GM21360 (cell line): ENCODE measurements around the gene USF2.
"Not testable (repeated sequence)": the region's sequence is repeated elsewhere in the genome, so short reads cannot be mapped to it uniquely, and the experiment has no call there.

Experiments
- ATAC-seq: cut with Tn5 transposase; IDR thresholded peaks from one replicate; pipeline ENCODE4 v1.9.1; 2021; ENCODE audit warnings: mild to moderate bottlenecking, moderate library complexity; ENCODE audit not compliant: unreplicated experiment

Gene USF2

DNA sequence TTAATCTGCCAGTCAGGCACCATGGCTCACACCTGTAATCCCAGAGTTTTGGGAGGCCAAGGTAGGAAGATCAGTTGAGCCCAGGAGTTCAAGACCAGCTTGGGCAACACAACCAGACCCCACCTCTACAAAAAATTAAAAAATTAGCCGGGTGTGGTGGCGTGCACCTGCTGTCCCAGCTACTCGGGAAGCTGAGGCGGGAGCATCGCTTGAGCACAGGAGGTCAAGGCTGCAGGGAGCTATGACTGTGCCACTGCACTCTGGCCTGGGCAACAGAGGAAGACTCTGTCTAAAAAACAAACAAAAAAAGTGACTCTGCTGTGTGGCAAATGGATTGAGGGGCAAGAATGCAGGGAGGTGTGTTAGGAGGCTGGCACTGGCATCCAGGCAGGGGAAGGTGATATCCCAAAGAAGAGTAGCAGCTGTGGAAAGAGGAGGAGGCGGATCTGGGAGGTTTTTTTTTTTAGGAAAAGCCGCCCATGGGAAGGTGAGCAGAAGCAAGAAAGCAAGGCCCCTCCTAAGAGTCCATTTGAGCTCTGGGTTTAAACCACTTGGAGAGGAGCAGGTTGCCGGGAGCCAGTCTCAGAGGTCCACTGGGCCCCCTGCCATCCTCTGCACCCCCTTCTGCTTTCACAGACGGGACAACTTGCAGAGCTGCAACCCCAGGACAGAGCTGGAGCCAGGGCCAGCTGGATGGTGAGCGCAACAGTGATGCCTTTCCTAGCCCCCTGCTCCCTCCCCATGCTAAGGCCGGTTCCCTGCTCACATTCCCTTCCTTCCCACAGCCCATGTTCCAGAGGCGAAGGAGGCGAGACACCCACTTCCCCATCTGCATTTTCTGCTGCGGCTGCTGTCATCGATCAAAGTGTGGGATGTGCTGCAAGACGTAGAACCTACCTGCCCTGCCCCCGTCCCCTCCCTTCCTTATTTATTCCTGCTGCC lies 15.7 kb downstream of the USF2 start:
- ATAC-seq: no peak

DNA sequence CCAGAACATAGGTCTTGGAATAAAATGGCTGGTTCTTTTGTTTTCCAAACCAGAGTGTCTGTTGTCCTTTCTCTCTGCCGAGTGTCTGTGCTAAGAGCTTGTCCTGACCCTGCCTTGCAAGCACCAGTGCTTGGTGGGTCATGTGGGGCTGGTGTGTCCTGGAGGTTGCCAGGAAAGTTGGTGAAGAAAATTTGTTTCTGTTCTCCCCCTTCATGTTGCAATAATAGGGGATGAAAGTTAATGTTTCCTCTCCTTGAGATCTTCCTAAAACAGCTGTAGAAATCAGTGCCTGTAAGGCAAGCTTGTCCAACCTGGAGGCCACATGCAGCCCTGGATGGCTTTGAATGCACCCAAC lies 16.3 kb downstream of the USF2 start:
- no peak for ATAC-seq

GRCh38 chr19:35285465-35285864 lies 16.7 kb downstream of the USF2 start:
- ATAC-seq: not testable (repeated sequence)

GRCh38 chr19:35286101-35286500 lies 17.3 kb downstream of the USF2 start:
- not testable (repeated sequence) for ATAC-seq

- ATAC-seq: no peak
Measured at GRCh38 chr19:35287713-35288112, 19.0 kb downstream of the USF2 start.

- ATAC-seq: no peak
Measured at GRCh38 chr19:35288331-35288730, 19.6 kb downstream of the USF2 start.

DNA sequence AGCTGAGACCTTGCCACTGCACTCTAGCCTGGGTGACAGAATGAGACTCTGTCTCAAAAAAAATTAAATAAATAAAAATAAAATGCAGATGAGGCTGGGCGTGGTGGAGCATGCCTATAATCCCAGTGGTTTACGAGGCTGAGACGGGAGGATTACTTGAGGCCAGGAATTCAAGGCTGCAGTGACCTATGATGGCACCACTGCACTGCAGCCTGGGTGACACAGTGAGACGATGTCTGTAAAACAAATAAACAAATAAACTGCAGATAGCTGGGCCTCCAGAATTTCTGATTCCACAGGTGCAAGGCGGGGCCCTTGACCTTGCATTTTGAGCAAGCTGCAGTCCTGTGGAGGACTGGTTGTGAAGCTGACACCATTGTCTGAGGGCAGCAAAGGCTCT lies 20.1 kb downstream of the USF2 start:
- ATAC-seq: no peak

DNA sequence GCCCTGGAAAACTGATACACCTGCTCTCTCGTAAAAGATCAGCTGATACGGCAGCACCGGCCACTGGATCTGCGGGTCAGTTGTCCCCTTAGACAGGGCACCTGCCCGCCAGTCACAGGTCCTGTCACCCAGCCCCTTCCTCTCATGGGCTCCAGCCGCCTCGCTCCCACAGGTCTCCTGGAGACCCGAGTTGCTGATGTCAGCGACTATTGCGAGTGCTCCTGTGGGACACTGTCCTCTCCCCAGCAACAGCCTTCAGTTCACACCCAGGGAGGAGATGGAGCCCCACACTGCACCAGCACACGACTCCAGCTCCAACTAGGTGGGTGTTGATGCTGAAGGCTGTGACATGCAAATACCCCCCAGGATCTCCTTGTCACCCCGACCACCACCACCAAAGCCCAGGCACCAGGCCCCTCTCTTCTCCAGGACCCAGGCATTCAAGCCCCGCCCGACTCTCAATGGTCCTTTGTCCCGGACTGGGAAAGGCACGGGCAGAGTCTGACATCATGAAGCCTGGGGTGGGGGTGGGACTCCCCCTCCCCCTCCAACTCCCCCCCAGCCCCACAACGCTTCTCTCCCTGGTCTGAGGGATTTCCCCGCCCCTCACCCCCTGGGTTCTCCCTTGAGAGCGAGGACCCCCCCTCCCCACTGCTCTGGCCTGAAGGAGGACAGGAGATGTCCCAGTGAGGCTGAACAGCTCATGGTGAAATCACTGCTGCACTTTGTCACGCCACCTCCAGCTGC lies 21.8 kb downstream of the USF2 start:
- ATAC-seq: no peak

- ATAC-seq: no peak
Measured at GRCh38 chr19:35291259-35291658, 22.5 kb downstream of the USF2 start.

DNA sequence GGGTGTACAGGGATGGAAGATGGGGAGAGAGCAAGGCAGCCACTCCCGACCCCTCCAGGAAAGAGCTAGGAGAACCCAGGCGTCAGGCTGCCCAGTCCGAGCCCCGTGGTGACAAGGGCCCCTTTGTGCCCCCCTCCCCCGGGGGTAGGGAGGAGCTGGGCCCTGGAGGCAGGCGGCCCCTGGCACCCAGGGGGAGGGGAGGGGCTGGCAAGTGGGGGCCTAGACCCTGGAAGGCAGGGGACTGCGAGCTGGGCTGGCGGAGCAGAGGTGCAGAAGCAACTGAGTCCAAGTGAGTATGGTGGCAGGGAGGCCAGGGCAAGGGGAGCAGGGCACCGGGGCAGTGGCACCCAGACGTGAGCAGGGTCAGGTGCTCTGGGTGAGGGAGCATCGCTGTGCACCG lies 23.2 kb downstream of the USF2 start, which contains the start of gene MAG:
Gene MAG, plus strand, starts transcription at position 246 of the 400 bp plus-strand sequence. CDS start 3,248 bp downstream, outside the sequence.
- ATAC-seq: no peak

DNA sequence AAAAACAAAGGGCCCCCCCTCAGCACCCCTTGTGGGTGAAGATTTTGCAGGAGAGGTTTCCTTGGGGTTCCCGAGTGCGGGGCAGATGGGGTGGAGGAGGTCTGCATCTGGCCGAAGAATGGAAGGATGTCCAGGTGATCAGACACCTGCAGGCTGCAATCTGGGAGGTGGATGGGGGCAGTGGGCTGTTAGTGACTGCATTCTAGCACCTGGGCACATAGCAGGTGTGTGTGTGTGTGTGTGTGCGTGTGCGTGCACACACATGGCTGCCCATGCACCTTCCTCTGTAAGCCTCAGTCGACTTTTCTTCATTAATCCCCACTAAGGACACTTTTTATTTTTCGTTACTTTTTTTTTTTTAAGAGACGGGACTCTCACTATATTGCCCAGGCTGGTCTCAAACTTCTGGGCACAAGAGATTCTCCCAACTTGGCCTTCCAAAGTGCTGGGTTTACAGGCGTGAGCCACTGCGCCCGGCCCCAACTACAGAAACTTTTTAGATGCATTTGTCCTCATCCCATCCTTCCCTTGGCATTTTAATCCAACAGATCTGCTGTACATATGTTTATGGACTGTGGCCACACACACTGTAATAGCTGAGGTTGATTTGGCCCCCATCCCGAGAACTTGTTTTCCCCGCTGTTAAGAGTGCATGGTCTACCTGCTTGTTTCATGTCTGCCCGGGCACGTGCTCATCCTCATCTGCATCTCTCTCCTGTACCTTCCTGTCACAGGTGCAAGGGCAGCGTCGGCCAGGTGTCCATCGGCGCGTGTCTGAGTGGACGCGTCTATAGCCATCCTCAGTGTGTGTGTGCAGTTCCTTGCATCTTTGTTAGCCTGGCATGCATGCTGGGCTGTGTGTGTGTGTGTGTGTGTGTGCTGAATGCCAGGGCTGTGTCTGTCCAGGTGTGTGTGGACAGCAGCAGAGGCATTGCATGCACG lies 23.9 kb downstream of the USF2 start:
- no peak for ATAC-seq

DNA sequence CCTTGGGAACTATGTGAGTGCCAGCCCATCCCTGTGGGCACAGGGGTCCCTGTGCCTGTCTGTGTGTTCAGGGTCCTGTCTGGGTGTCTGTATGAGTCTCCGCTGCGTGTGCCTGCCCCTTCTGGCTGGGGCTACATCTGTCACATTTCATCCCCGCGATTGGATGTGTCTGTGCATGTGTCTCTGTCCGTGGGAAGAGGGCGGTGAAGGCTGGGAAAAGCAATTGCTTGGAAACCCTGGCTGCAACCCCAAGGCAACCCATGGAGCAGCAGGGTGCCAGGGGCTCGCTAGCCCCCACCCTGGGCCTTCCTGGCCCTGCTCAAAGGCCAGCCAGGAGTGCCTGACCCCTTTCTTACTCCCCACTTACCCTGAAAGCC lies 24.6 kb downstream of the USF2 start:
- ATAC-seq: no peak

DNA sequence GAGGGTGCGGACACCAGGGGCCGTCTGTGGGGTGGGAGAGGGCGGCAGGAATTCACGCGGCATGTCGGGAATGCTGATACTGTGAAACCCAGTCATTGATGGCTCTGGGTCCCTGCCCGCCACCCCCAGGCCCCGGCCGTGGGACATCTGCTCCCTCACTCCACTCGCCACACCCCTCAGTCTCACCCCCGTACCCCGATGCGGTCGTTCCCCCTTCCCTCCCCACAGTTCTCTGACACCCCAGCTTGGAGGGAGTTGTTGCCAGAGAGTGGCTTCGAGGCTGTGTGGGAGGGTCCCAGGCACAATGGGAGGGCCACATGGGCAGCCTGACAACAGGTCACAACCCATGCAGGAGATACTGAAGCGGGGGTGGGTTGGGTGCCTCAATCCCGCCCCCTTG lies 25.0 kb downstream of the USF2 start:
- ATAC-seq: no peak

DNA sequence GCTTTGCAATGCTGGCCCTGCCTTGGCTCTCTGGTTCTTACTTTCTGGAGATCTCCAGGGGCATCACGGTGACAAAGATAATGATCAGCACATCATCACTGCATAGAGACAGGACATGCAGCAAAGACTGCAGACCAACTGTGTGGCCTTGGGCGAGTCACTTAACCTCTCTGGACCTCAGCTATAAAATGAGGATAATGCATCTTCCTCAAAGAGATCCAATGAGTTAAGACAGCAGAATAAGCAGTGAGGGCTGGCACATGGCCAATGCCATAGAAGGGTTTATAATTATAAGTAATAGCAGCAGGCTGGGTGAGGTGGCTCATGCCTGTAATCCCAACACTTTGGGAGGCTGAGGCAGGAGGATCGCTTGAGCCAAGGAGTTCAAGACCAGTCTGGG lies 25.6 kb downstream of the USF2 start:
- ATAC-seq: no peak

DNA sequence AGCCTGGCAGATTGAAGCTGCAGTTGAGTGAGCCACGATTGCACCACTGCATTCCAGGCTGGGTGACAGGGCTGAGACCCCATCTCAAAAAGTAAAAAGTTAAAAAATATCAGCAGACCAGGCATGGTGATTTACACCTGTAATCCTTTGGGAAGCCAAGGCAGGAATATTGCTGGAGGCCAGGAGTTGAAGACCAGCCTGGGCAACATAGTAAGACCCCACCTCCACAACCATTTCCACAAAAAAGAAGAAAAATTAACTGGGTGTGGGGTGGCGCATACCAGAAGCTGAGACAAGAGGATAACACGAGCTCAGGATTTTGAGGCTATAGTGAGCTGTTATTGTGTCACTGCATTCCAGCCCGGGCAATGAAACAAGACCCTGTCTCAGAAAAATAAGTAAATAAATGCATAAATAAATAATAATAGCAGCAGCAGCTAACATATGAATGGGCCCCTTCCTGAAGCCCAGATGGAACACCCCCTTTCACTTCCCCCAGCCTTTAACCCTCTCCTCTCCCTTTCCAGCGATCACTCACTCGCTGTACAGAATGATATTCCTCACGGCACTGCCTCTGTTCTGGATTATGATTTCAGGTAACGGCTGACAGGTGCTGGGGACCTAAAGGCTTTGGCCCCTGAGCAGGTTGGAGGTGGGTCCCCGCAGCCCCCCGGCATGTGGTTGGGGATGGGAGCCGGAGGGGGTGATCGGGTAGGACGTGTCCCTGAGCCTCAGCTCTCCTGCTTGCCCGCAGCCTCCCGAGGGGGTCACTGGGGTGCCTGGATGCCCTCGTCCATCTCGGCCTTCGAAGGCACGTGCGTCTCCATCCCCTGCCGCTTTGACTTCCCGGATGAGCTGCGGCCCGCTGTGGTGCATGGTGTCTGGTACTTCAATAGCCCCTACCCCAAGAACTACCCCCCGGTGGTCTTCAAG lies 26.4 kb downstream of the USF2 start:
- ATAC-seq: no peak

GRCh38 chr19:35295792-35296462 lies 27.2 kb downstream of the USF2 start:
- no peak for ATAC-seq

GRCh38 chr19:35296644-35297514 lies 28.1 kb downstream of the USF2 start:
- no peak for ATAC-seq

GRCh38 chr19:35297515-35297848 lies 28.7 kb downstream of the USF2 start:
- ATAC-seq: no peak

GRCh38 chr19:35297922-35298321 lies 29.2 kb downstream of the USF2 start:
- no peak for ATAC-seq
